ENCODE results near the gene TUBA4A. TPM values are rescaled to one million over a fixed set of nuclear protein-coding genes. Genes with fewer than 3 reads are reported as not detected.
A peak's percentile ranks its signal among the peaks of the same experiment; 100 is the strongest.

The TUBA4A gene
- total RNA-seq, 2 donors from 2014 or later: 43.5 to 51.2 TPM

DNA sequence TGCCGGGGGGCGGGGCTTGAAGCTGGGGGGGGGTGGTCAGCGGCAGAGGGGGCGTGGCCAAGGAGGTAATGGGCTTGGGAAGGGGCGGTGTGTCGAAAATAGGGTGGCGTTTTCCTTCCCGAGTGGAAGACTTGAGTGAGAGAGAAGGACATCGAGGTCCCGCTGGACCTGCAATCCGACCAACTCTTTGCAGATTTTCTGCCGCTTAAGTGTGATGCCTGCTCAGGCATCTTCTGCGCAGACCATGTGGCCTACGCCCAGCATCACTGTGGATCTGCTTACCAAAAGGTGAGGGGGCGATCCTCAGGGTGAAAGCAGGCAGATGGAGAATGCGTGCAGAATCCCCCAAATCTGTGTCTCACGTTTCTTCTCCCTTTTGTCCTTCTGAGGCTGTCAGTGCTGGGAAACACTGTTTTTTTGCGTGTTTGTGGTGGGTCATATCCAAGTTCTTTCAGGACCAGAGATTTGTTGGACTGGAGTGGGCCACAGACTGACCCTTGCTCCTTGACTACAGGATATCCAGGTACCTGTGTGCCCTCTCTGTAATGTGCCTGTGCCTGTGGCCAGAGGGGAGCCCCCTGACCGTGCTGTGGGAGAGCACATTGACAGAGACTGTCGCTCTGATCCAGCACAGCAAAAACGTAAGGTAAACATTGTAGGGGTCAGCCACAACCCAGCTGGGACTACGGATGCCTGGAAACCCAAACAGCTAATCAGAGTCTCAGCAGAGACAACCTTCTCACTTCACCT, 46.4 kb downstream of the TUBA4A start:
- H3K36me3 ChIP-seq: peaks cover 3 to 4% of the 10 kb centered on the region in 2 donors
- H3K4me3 ChIP-seq: peak overlapping the region; percentile 71 to 74
- intact Hi-C loops (cut with DNase I): no loop called here
- peak overlapping the region; percentile 98 to 99 for H3K27ac ChIP-seq
- peaks cover 11% of the 10 kb centered on the region for H3K4me1 ChIP-seq (replicated peaks)
- no peak for DNase-seq (ENCODE audit: low spot score)
- TF ChIP-seq POLR2A (IDR thresholded peaks at IDR 0.05): no peak
- TF ChIP-seq POLR2AphosphoS5 (IDR thresholded peaks at IDR 0.05): no peak
- TF ChIP-seq, protein P1, sequence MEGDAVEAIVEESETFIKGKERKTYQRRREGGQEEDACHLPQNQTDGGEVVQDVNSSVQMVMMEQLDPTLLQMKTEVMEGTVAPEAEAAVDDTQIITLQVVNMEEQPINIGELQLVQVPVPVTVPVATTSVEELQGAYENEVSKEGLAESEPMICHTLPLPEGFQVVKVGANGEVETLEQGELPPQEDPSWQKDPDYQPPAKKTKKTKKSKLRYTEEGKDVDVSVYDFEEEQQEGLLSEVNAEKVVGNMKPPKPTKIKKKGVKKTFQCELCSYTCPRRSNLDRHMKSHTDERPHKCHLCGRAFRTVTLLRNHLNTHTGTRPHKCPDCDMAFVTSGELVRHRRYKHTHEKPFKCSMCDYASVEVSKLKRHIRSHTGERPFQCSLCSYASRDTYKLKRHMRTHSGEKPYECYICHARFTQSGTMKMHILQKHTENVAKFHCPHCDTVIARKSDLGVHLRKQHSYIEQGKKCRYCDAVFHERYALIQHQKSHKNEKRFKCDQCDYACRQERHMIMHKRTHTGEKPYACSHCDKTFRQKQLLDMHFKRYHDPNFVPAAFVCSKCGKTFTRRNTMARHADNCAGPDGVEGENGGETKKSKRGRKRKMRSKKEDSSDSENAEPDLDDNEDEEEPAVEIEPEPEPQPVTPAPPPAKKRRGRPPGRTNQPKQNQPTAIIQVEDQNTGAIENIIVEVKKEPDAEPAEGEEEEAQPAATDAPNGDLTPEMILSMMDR (IDR thresholded peaks at IDR 0.05): no peak
- no peaks in the 10 kb centered on the region for H3K9me3 ChIP-seq
- WGBS: 8% methylated on average over 18 of the region's 22 CpGs
- H3K27me3 ChIP-seq (replicated peaks; ENCODE audit: insufficient read depth): no peaks in the 10 kb centered on the region

- Histone ChIP-seq H3K9me3 (no peaks in the 10 kb centered on the region), H3K27me3 (replicated peaks; ENCODE audit: insufficient read depth) (no peaks in the 10 kb centered on the region), H3K4me1 (replicated peaks) (peaks cover 11% of the 10 kb centered on the region), H3K4me3 (peak within 1 kb of the TSS; percentile 71 to 74), H3K36me3 (peaks cover 0 to 4% of the 10 kb centered on the region in 2 donors), H3K27ac (peak within 1 kb of the TSS; percentile 98 to 99)
- TF ChIP-seq, protein P1 (IDR thresholded peaks at IDR 0.05): peak in 2 of 4 experiments; percentile 36 to 57
- TF ChIP-seq POLR2AphosphoS5 (IDR thresholded peaks at IDR 0.05): peak; percentile 100
- peak; percentile 100 for TF ChIP-seq POLR2A (IDR thresholded peaks at IDR 0.05)
- DNase-seq (ENCODE audit: low spot score): peak; percentile 96
- WGBS: under 1% methylated on average over 60 of the region's 76 CpGs
- intact Hi-C loops (cut with DNase I): loop anchor here (1.0 kb wide), 1 partner anchor 46 kb away; the partner anchor contains the start of gene NHEJ1
Measured at GRCh38 chr2:219206328-219207133, 47.2 kb downstream of the TUBA4A start, which contains the start of gene ZFAND2B. Gene ZFAND2B (plus strand): TSS chr2:219206782. CDS start chr2:219206988, 206 bp downstream.

GRCh38 chr2:219205981-219206327, 47.8 kb downstream of the TUBA4A start:
- no peaks in the 10 kb centered on the region for H3K9me3 ChIP-seq
- TF ChIP-seq, protein P1 (IDR thresholded peaks at IDR 0.05): no peak
- TF ChIP-seq POLR2AphosphoS5 (IDR thresholded peaks at IDR 0.05): no peak
- intact Hi-C loops (cut with DNase I): loop anchor here (1.0 kb wide), 1 partner anchor 46 kb away; the partner anchor contains the start of gene NHEJ1
- peaks cover 0 to 4% of the 10 kb centered on the region in 2 donors for H3K36me3 ChIP-seq
- H3K4me1 ChIP-seq (replicated peaks): peaks cover 11% of the 10 kb centered on the region
- WGBS: 10% methylated on average over 7 of the region's 7 CpGs
- no peaks in the 10 kb centered on the region for H3K27me3 ChIP-seq (replicated peaks; ENCODE audit: insufficient read depth)
- no peak for DNase-seq (ENCODE audit: low spot score)
- peak overlapping the region; percentile 98 to 99 for H3K27ac ChIP-seq
- peak overlapping the region; percentile 71 to 74 for H3K4me3 ChIP-seq

GRCh38 chr2:219205165-219205538, 48.6 kb downstream of the TUBA4A start:
- no peak overlapping the region for H3K27ac ChIP-seq
- no peak for DNase-seq (ENCODE audit: low spot score)
- H3K36me3 ChIP-seq: peaks cover 0 to 4% of the 10 kb centered on the region in 2 donors
- TF ChIP-seq POLR2A (IDR thresholded peaks at IDR 0.05) (no peak), POLR2AphosphoS5 (IDR thresholded peaks at IDR 0.05) (no peak)
- TF ChIP-seq, protein P1 (IDR thresholded peaks at IDR 0.05): no peak
- 85% methylated on average over 5 of the region's 5 CpGs for WGBS
- peaks cover 11% of the 10 kb centered on the region for H3K4me1 ChIP-seq (replicated peaks)
- no peak overlapping the region for H3K4me3 ChIP-seq
- no peaks in the 10 kb centered on the region for H3K27me3 ChIP-seq (replicated peaks; ENCODE audit: insufficient read depth)
- intact Hi-C loops (cut with DNase I): no loop called here
- H3K9me3 ChIP-seq: no peaks in the 10 kb centered on the region
